Measurements from ENCODE around the gene SAG. TPM values are rescaled to one million over a fixed set of nuclear protein-coding genes. Genes with fewer than 3 reads are reported as not detected.

Gene SAG
- total RNA-seq, 1 experiment from 2014 or later = not detected

GRCh38 chr2:233349005-233349998 lies 41.7 kb downstream of the SAG start:
- Histone ChIP-seq H3K27me3 (ENCODE audit: control insufficient read depth, insufficient read depth, low read length) (no peaks in the 10 kb centered on the region), H3K4me3 (ENCODE audit: low read depth in 2 of 2, low read length in 2 of 2) (no peak overlapping the region), H3K27ac (ENCODE audit: low read length) (peak overlapping the region; percentile 97), H3K9me3 (ENCODE audit: control insufficient read depth, insufficient read depth, low read depth, low read length) (no peaks in the 10 kb centered on the region; the same call in 1 of the 2 replicates), H3K4me1 (ENCODE audit: control insufficient read depth, insufficient read depth, low read length) (peaks cover 53% of the 10 kb centered on the region), H3K36me3 (ENCODE audit: control insufficient read depth, insufficient read depth, low read length) (no peaks in the 10 kb centered on the region)
- ChIA-PET CTCF (no interaction called here), POLR2A (interaction anchor here (0.6 to 0.7 kb wide), 3 partner anchors 31 to 497 kb away, joined by 3 to 13 read pairs (median 3); no protein-coding TSS in a partner anchor)
- TF ChIP-seq POLR2AphosphoS5 (IDR thresholded peaks at IDR 0.05; ENCODE audit: low read depth, low read length) (peak; percentile 82), REST (IDR thresholded peaks at IDR 0.05; ENCODE audit: insufficient read depth in 1 of 2, low read depth in 2 of 2, low read length in 1 of 2) (0 out of 4 replicates have a peak, but pooled peaks of 1 of the 2 experiments have one; percentile 14)
- TF ChIP-seq, protein P1, sequence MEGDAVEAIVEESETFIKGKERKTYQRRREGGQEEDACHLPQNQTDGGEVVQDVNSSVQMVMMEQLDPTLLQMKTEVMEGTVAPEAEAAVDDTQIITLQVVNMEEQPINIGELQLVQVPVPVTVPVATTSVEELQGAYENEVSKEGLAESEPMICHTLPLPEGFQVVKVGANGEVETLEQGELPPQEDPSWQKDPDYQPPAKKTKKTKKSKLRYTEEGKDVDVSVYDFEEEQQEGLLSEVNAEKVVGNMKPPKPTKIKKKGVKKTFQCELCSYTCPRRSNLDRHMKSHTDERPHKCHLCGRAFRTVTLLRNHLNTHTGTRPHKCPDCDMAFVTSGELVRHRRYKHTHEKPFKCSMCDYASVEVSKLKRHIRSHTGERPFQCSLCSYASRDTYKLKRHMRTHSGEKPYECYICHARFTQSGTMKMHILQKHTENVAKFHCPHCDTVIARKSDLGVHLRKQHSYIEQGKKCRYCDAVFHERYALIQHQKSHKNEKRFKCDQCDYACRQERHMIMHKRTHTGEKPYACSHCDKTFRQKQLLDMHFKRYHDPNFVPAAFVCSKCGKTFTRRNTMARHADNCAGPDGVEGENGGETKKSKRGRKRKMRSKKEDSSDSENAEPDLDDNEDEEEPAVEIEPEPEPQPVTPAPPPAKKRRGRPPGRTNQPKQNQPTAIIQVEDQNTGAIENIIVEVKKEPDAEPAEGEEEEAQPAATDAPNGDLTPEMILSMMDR (IDR thresholded peaks at IDR 0.05) = no peak
- intact Hi-C loops (cut with micrococcal nuclease; ENCODE audit: unreplicated experiment) = no loop called here
- DNase-seq (ENCODE audit: low read depth, low spot score) (no peak), ATAC-seq (peak; percentile 54)
- no TSS peak for BruUV-seq (replicated peaks)
- in situ Hi-C loops (cut with HindIII; ENCODE audit: low pct_unique_long_range_greater_than_20kb, low sequenced_read_pairs) = loop anchor here (5.0 kb wide), 1 partner anchor 48 kb away; no protein-coding TSS in a partner anchor

DNA sequence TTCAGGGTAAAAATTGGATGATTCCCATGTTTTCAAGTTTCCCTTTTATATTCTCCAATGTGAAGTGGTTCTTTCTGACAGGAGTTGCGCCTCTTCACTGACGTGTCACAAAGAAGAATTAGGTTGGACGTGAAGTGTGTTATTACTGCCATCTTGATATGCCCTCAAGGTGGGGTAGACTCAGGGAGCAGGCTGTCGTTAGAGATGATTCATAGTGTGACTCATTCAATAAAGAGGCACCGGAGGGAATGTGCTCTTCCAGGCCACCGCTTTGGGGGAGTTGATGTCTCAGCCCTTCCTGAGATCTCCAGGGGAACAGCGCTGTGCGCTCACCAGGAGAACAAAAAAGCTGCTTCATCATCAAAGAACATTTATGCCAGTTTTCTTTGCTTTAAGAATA lies 43.1 kb downstream of the SAG start:
- H3K27ac ChIP-seq (ENCODE audit: low read length) = peak overlapping the region; percentile 97
- TF ChIP-seq SIN3A (IDR thresholded peaks at IDR 0.05; ENCODE audit: borderline replicate concordance, insufficient read depth, low read depth, low read length) (no peak), POLR2AphosphoS5 (IDR thresholded peaks at IDR 0.05; ENCODE audit: low read depth, low read length) (peak; percentile 78; the same call in 1 of the 2 replicates), REST (IDR thresholded peaks at IDR 0.05; ENCODE audit: insufficient read depth in 1 of 2, low read depth in 2 of 2, low read length in 1 of 2) (no peak), TCF7L2 (IDR thresholded peaks at IDR 0.05; ENCODE audit: low read depth, low read length) (peak; percentile 35; the same call in 1 of the 2 replicates)
- ChIA-PET CTCF (no interaction called here), POLR2A (no interaction called here)
- H3K27me3 ChIP-seq (ENCODE audit: control insufficient read depth, insufficient read depth, low read length) = no peaks in the 10 kb centered on the region
- H3K36me3 ChIP-seq (ENCODE audit: control insufficient read depth, insufficient read depth, low read length) = no peaks in the 10 kb centered on the region
- intact Hi-C loops (cut with micrococcal nuclease; ENCODE audit: unreplicated experiment) = loop anchor here (10.0 kb wide), 1 partner anchor 94 kb away; no protein-coding TSS in a partner anchor
- H3K4me1 ChIP-seq (ENCODE audit: control insufficient read depth, insufficient read depth, low read length) = peaks cover 53% of the 10 kb centered on the region
- peak; percentile 84 for DNase-seq (ENCODE audit: low read depth, low spot score)
- no TSS peak for BruUV-seq (replicated peaks)
- H3K9me3 ChIP-seq (ENCODE audit: control insufficient read depth, insufficient read depth, low read depth, low read length) = no peaks in the 10 kb centered on the region; the same call in 1 of the 2 replicates
- peak; percentile 88 for ATAC-seq
- in situ Hi-C loops (cut with HindIII; ENCODE audit: low pct_unique_long_range_greater_than_20kb, low sequenced_read_pairs) = no loop called here
- H3K4me3 ChIP-seq (ENCODE audit: low read depth in 2 of 2, low read length in 2 of 2) = no peak overlapping the region

Data from Panc1 (cell line).